Pons (tissue), 1 donor: ENCODE data around the gene HCAR2.
"Not testable (repeated sequence)": the region's sequence is repeated elsewhere in the genome, so short reads cannot be mapped to it uniquely, and the experiment has no call there.

Source experiments
- DNase-seq: peaks from one replicate; pipeline ENCODE4 v3.0.0-alpha.2; 2016; ENCODE audit warnings: low spot score

The HCAR2 gene

DNA sequence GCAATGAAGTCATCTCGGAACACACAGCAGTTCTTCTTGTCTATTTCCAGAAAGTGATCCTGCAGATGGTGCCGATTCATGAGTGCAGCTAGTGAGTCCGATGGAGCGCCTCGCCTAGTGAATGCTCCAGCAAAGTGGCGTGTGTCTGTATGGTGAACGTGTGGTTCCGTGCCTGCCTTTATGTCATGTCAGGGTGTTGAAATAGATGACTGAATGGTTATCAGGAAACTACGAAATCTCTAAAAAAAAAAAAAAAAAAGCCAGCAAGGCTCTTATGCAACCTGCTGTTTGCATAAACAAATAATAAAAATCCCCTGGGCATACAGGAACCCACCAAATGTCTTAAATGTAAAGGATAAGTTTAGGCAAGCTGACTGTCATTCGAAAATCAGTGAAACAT, 13.5 kb upstream of the HCAR2 start, which contains the start of gene HCAR3:
Gene HCAR3, minus strand, starts transcription at position 154 of the 400 bp plus-strand sequence. Its CDS starts 74 bp downstream, at position 80.
- not testable (repeated sequence) for DNase-seq

DNA sequence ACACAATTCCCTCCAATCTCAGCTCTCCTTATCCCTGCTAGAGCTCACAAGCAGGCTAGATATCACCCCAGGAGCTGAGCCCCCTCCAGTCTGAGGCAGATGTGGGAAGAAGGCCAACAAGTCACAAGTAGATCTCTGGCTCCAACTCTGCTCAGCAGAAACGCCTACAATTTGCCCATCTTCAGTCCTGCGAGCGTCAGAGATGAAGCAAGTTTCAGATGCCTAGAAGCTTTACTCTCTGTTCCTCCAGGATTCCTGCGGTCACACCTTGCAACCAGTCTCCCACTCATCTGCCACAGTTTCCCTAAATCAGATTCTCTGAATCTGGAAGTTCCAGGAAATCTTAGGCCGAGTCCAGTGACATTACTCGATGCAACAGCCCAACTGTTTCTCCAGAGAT, 12.1 kb upstream of the HCAR2 start:
- DNase-seq = not testable (repeated sequence)

DNA sequence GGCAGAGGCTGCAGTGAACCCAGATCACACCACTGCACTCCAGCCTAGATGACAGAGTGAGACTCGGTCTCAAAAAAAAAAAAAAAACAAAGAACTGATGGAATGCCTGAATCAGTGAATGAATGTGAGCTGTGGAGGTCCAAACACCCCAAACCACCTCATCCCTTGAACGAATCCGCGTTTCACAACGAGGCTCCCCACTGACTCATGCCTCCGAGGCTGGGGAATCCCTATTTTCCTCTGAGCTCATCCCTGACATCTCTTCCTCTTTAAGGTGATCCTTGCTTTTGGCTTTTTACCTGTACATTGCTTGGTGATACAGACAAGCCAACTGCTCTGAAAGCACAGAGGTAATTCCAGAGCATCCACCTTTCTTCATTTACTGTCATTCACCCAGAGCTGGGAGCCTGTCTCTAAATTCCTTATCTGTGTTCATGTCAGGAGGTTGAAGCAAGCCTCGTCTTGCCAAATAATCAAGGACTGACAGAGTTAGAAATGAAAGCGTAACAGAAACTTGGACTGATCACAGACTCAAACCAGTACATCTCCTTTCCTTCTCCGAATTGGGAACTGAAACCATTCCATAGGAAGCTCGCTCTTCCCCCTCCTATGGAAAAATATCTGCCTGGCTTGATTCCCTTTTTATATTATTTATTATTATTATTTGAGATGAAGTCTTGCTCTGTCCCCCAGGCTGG, 10.5 kb upstream of the HCAR2 start:
- DNase-seq = not testable (repeated sequence)

DNA sequence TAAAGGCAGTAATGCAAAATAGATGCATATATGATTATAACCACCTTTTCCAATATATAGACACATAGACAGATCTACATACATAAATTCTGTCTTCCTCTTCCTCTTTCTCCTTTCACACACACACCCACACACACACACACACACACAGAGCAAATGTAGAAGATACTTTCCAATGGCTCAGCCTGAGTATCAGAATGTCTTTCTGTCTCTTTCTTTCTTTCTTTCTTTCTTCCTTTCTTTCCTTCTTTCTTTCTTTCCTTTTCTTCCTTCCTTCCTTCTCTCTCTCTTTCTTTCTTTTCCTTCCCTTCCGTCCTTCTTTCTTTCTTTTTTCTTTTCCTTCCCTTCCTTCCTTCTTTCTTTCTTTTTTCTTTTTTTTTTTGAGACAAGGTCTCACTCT, 8.1 kb upstream of the HCAR2 start:
- DNase-seq = not testable (repeated sequence)

DNA sequence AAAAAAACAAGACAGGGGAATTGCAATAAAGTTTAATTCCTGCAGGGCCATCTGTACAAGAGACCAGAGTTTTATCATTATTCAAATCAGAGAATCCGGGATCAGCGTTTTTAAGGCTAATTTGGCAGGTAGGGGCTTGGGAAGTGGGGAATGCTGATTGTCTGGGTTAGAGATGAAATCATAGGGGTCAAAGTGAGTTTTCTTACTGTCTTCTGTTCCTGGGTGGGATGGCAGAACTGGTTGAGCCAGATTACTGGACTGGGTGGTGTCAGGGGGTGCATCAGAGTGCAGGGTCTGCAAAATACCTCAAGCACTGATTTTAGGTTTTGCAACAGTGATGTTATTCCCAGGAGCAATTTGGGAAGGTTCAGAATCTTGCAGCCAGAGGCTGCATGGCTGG, 7.2 kb upstream of the HCAR2 start:
- not testable (repeated sequence) for DNase-seq

DNA sequence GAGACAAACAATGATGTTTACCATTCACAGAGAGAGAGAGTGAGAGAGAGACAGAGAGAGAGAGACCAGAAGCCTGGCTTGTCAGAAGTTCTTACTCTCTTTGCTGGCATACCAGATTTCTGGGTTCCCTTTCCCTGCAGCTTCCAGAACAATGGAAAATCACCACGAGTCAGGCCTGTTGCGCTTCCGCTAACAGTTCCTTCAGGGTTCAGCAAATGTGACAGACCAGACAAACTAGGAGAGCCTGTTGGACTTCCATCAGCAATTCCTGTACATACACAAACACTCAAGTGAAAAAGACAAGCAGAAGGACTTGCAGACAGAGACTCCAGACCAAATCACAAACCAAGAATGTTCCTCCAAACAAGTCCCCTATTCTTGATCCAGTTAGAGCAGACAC, 6.1 kb upstream of the HCAR2 start:
- DNase-seq = not testable (repeated sequence)

DNA sequence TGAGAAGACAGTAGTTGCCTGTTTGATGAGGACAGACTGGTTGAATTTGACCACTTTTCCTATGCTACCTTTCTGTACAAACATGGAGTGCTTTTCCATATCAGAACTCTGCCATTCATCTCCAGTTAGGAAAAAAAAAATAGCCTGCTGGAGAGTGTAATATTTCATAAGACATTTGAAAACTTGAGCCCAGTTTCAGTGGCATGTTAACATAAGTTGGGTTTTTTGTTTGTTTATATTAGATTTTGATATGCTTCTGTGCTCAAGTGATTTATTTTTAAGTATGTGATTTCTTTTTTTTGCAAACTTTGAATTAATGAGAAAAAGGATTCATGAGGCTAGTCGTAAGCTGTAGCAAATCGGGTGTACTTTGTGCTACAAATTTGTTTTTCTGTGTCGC, 684 bp upstream of the HCAR2 start:
- DNase-seq = not testable (repeated sequence)

DNA sequence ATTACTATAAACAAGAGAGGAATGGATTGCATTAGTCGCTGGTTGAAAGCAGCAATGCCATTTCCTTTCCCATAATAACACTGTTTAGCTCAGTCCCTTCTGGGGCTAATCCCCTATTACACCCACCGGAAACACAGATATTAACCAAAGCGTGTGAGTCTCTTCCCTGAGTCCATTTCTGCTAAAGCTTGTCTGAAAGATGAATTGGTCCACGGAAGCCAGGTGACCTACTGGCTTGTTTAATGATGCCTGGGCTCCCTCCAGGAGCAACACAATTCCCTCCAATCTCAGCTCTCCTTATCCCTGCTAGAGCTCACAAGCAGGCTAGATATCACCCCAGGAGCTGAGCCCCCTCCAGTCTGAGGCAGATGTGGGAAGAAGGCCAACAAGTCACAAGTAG, 1.7 kb downstream of the HCAR2 start:
- not testable (repeated sequence) for DNase-seq

DNA sequence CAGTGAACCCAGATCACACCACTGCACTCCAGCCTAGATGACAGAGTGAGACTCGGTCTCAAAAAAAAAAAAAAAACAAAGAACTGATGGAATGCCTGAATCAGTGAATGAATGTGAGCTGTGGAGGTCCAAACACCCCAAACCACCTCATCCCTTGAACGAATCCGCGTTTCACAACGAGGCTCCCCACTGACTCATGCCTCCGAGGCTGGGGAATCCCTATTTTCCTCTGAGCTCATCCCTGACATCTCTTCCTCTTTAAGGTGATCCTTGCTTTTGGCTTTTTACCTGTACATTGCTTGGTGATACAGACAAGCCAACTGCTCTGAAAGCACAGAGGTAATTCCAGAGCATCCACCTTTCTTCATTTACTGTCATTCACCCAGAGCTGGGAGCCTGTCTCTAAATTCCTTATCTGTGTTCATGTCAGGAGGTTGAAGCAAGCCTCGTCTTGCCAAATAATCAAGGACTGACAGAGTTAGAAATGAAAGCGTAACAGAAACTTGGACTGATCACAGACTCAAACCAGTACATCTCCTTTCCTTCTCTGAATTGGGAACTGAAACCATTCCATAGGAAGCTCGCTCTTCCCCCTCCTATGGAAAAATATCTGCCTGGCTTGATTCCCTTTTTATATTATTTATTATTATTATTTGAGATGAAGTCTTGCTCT, 3.0 kb downstream of the HCAR2 start:
- not testable (repeated sequence) for DNase-seq

DNA sequence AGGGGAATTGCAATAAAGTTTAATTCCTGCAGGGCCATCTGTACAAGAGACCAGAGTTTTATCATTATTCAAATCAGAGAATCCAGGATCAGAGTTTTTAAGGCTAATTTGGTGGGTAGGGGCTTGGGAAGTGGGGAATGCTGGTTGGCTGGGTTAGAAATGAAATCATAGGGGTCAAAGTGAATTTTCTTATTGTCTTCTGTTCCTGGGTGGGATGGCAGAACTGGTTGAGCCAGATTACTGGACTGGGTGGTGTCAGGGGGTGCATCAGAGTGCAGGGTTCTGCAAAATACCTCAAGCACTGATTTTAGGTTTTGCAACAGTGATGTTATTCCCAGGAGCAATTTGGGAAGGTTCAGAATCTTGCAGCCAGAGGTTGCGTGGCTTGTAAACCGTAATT, 6.2 kb downstream of the HCAR2 start:
- DNase-seq = not testable (repeated sequence)

DNA sequence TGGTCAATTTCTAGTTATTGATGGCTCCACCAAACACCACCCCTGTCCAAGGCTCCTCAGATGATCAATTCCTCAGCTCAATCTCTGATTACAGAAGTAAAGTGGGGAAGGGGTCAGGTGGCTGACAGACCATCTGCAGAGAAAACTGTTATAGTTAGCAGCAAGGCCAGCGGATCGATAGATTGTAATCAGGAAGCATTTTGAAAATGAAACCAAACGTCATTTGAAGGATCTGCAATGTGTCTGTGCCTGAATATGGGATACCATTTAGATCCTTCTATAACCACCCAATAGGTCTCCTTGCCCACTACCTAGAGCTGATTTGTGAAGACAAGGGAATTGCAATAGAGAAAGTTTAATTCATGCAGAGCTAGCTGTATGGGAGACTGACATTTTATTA, 11.6 kb downstream of the HCAR2 start:
- DNase-seq = no peak

DNA sequence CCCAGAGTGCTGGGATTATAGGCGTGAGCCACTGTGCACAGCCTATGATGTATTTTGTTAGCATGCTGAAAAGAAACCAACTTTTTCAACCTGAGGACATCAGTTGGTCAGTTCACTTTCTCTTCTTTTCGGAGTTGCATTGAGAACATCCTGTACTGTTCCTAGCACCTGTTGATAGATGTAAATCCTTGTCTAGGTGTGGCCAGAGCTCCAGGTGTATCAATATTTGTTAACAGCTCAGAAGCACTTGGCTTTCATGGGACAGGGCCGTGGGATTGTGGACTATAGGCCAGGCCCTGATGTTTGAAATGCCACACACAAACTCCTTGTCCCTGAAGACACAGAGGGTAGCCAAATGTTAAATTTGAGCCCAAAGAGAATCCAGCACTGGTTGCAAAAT, 14.9 kb downstream of the HCAR2 start:
- DNase-seq = no peak

DNA sequence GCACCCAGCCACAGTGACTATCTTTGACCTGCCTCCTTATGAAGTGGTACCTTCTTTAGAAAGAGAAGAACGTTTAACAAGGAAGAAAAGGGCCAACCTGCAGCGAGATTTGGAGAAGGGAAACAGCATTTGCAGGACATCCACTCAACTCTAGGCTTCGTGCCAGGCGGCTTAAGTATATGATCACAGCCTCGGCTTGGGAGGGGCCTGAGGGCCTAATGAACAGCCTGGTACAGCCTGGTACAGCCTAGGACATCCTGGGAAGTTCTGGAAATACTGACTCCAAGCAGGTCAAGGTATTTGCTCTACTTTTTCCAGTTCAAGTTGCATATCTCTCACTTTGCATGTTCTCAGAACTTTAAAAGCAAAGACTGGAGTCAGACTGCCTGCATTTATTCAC, 16.1 kb downstream of the HCAR2 start:
- no peak for DNase-seq

DNA sequence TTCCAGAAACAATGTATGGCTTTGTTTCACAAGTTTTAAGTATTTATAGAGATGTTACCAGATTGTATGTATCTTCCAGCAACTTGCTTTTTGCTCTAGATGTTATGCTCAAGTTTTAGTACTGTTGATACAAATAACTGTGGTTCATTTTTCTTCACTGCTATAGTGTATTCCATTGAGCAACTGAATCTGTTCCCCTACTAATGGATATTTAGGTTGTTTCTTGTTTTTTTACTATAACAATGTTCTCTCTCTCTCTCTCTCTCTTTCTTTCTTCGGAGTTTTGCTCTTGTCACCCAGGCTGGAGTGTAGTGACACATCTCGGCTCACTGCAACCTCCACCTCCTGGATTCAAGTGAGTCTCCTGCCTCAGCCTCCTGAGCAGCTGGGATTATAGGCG, 16.6 kb downstream of the HCAR2 start:
- DNase-seq = no peak

DNA sequence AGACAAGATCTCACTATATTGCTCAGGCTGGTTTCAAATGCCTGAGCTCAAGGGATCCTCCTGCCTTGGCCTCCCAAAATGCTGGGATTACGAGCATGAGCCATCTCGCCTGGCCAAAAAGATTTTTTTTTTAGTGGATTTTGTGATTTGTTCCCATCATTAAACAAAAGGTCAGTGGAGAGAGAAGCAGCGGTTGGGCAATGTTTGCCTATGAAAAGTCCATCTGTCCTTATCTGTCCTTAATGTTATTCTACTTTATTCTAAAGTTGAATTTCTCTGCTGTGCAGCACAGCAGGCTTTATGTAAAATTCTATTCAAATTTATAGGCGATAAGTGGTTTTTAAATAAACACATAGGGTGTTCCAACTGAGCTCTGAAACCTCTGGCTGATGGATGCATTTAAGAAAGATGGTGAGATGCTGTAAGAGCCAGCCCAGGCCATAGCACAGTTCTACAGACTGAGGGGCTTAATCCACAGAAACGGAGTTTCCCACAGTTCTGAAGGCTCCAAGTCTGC, 18.8 kb downstream of the HCAR2 start:
- no peak for DNase-seq

DNA sequence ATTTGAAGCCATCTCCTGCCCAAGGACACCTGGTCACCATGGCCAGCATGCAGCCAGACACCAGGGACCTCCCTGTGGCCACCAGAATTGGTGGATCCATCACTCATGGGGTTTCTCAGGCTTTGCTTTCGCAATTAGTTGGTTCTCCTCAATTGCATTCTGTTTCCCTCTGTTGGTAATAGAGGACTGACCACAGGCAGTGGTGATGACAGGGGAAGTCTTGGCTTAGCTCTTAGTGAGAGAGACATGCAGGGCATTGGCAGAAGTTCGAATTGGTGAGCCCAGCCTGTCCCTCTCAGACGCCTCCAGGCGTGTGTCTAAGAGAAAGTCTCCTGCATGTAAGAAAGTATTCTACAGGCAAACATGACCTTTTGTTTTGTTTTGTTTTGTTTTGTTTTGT, 21.3 kb downstream of the HCAR2 start:
- peak; percentile 53 for DNase-seq

DNA sequence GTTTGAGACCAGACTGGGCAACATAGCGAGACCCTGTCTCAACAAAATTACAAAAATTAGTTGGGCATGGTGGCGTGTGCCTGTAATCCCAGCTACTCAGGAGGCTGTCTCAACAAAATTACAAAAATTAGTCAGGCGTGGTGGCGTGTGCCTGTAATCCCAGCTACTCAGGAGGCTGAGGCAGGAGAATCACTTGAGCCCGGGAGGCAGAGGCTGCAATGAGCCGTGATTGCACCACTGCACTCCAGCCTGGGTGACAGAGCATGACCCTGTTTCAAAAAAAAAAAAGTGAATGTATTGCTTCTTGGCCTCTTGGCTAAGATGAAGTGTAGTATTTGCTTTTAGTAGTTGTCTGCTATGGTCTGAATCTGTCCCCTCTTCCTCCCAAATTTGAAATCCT, 22.2 kb downstream of the HCAR2 start:
- not testable (repeated sequence) for DNase-seq

DNA sequence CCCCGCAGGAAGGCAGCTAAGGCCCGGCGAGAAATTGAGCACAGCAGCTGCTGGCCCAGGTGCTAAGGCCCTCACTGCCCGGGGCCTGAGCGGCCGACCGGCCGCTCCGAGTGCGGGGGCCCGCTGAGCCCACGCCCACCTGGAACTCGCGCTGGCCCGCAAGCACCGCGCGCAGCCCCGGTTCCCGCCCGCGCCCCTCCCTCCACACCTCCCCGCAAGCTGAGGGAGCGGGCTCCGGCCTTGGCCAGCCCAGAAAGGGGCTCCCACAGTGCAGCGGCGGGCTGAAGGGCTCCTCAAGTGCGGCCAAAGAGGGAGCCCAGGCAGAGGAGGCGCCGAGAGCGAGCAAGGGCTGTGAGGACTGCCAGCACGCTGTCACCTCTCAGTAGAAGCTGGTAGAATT, 26.4 kb downstream of the HCAR2 start:
- not testable (repeated sequence) for DNase-seq

DNA sequence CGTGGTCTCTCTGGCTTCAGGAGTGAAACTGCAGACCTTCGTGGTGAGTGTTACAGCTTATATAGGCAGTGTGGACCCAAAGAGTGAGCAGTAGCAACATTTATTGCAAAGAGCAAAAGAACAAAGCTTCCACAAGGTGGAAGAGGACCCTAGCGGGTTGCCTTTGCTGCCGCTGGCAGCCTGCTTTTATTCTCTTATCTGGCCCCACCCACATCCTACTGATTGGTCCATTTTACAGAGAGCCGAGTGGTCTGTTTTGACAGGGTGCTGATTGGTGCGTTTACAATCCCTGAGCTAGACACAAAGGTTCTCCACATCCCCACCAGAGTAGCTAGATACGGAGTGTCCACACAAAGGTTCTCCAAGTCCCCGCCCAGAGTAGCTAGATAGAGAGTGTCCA, 27.1 kb downstream of the HCAR2 start:
- DNase-seq = not testable (repeated sequence)

DNA sequence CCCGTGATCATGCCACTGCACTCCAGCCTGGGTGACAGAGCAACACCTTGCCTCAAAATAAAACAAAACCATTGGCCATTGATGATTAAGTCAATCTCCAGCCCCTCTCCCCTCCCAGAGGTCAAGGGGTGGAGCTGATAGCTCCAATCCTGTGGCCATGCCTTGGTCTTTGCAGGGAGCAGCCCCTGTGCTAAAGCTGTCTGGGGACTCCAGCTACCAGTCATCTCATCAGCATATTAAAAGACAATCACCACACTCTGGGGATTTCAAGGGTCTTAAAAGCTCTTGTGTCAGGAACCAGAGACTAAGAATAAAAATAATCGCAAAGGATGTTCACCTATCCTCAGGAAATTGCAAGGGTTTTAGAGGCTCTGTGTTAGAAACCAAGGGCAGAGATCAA, 30.6 kb downstream of the HCAR2 start:
- DNase-seq = no peak

DNA sequence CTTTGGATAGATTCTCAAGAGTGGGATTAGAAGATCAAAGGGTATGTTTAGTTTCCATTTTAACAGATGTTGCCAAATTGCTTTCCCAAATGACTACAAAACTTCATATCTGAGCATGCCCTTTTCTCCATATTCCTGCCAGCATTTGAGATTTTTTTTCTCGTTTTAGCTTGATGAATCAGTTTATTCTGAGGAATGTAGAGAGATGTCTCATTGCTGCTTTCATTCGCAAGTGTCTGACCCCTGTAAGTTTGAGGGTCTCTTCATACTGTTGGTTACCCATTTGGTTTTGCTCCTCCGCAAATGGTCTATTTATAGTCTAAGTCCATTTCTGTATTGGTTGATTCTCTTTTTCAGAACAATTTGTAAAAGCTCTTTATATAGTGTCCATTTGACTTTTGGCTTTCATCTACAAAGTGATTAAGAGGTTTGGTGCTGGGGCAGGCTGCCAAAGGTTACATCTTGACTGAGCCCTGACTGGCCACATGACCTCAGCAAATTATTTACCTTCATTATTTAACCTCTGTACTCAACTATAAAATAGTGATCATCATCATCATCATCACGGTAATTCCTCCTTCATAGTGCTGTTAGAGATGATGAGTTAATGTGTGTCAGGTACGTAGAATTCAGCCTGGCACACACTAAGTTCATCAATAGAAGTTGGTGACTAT, 33.6 kb downstream of the HCAR2 start:
- DNase-seq = no peak

DNA sequence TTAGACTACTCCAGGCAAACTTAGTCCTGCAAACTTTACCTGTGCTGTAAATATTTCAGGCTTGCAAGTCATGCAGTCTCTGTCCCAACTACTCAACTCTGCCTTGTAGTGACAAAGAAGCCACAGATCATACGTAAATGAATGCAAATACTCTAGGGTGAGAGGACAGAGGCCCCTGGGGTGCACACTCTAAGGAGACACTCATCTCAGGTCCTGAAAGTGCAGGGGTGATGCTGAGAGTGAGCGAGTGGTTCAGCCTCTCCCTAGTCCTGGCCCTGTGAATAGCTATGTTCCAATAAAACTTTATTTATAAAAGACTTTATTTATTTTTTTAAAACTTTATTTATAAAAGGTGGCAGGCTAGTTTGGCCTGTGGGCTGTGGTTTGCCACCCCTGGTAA, 34.9 kb downstream of the HCAR2 start:
- DNase-seq = no peak

DNA sequence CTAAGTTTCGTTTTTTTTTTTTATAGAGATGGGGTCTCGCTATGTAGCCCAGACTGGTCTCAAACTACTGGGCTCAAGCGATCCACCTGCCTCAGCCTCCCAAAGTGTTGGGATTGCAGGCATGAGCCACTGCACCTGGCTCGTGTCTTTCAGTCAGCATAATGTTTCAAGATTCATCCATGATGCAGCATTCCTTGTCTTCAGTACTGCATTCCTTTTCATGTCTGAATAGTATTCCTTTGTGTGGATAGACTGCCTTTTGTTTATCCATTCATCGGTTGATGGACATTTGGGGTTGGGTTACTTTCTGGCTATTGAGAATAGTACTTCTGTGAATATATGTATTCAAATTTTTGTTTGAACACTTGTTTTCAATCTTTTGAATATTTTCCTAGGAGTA, 37.4 kb downstream of the HCAR2 start:
- DNase-seq = no peak
